HepG2 (cell line): Measurements from ENCODE around the gene PLEKHG4B. TPM values are rescaled to one million over a fixed set of nuclear protein-coding genes. Genes with fewer than 3 reads are reported as not detected.

Experiments
- ATAC-seq: fragments of 200-7000 bp; cut with Tn5 transposase; 3 replicates; pipeline ENCODE4 v1.9.1; 2020; ENCODE audit warnings: mild to moderate bottlenecking, moderate library complexity
- BruUV-seq: library from RNA; stranded (reverse); fragments of 400-500 nt; replicated peaks from 2 replicates; lab custom pipeline; 2021; lab: Mats Ljungman, UMichigan
- CTCF ChIA-PET: fragments of 300-600 bp; formaldehyde crosslinking; extraction: SDS; loops from one replicate; lab custom pipeline; 2021; ENCODE audit warnings: low total read pairs, inconsistent platforms, low intra/inter-chr PET ratio; lab: Yijun Ruan, JAX
- POLR2A ChIA-PET: fragments of 350-600 bp; sonication (Branson Sonifier 250); formaldehyde crosslinking; loops from one replicate; lab custom pipeline; 2020; ENCODE audit warnings: antibody characterized with exemption, inconsistent platforms; lab: Yijun Ruan, JAX
- DNase-seq: peaks from one replicate; pipeline ENCODE4 v3.0.0-alpha.2; 2015; ENCODE audit warnings: low spot score
- FAIRE-seq: peaks from 3 replicates; lab custom pipeline; 2011; peaks lifted over from hg19 to GRCh38; lab: Jason Lieb, UNC
- H2AFZ ChIP-seq: one replicate; pipeline ENCODE4 v1.6.1; 2011; ENCODE audit warnings: low read length, inconsistent platforms
- H3K27ac ChIP-seq: fragments of 300-600 bp; 3 replicates; pipeline ENCODE4 v1.8.0; 2011; ENCODE audit warnings: mixed run types, mild to moderate bottlenecking, mixed read lengths, low read length, inconsistent platforms; ENCODE audit not compliant: insufficient read depth; ENCODE audit errors: extremely low read length
- H3K27me3 ChIP-seq, 2 experiments: fragments of 200-600 bp in 1 of 2; 2 replicates in 1 of 2; 3 replicates in 1 of 2; pipeline versions ENCODE4 v1.6.0 to v1.8.0; 2011; ENCODE audit warnings: low read length in 2 of 2, mild to moderate bottlenecking in 2 of 2, moderate library complexity in 2 of 2, inconsistent platforms in 1 of 2; ENCODE audit not compliant: insufficient read depth in 2 of 2, control insufficient read depth in 1 of 2
- H3K36me3 ChIP-seq, 2 experiments: fragments of 200-600 bp in 1 of 2; replicated peaks in 1 of 2; 2 replicates in 1 of 2; 3 replicates in 1 of 2; pipeline versions ENCODE4 v1.5.1 to v1.8.0; 2011; ENCODE audit warnings: low read length in 2 of 2, inconsistent platforms in 1 of 2; ENCODE audit not compliant: insufficient read depth in 2 of 2, control insufficient read depth in 1 of 2
- H3K4me1 ChIP-seq: 2 replicates; pipeline ENCODE4 v1.5.1; 2012; ENCODE audit warnings: low read length, inconsistent platforms; ENCODE audit not compliant: insufficient read depth
- H3K4me2 ChIP-seq: 2 replicates; pipeline ENCODE4 v1.6.0; 2011; ENCODE audit warnings: low read depth, low read length, inconsistent platforms
- H3K4me3 ChIP-seq, 3 experiments: fragments of 200-600 bp in 1 of 3; sonication (generic), shearing (Covaris generic) in 1 of 3; replicated peaks in 1 of 3; 2 replicates each; pipeline ENCODE4 v1.5.1; 2011 to 2016; ENCODE audit warnings: low read length in 3 of 3, inconsistent platforms in 2 of 3, low read depth in 2 of 3, mild to moderate bottlenecking in 2 of 3, control low read depth in 1 of 3, mixed read lengths in 1 of 3; ENCODE audit not compliant: insufficient read depth in 1 of 3
- H3K79me2 ChIP-seq: one replicate; pipeline ENCODE4 v1.6.1; 2011; ENCODE audit warnings: low read length, inconsistent platforms; ENCODE audit not compliant: insufficient read depth
- H3K9ac ChIP-seq: 2 replicates; pipeline ENCODE4 v1.6.0; 2011; ENCODE audit warnings: mild to moderate bottlenecking, low read depth, low read length, inconsistent platforms; ENCODE audit not compliant: insufficient read depth
- H3K9me3 ChIP-seq: 2 replicates; pipeline ENCODE4 v1.5.1; 2012; ENCODE audit warnings: mild to moderate bottlenecking, low read length
- H4K20me1 ChIP-seq: 2 replicates; pipeline ENCODE4 v1.6.0; 2011; ENCODE audit warnings: inconsistent platforms, mild to moderate bottlenecking, low read length, moderate library complexity; ENCODE audit not compliant: insufficient read depth
- ISL2 ChIP-seq: sonication (generic); formaldehyde crosslinking; IDR thresholded peaks from 2 replicates; pipeline ENCODE4 v1.5.0; 2020; ENCODE audit warnings: missing genetic modification reagents
- PRDM15 ChIP-seq: sonication (generic); formaldehyde crosslinking; IDR thresholded peaks from 2 replicates; pipeline ENCODE4 v1.4.0; 2020; ENCODE audit warnings: missing genetic modification reagents
- SRSF4 ChIP-seq: fragments of 200-400 bp; formaldehyde crosslinking; IDR thresholded peaks from one replicate; pipeline ENCODE4 v1.6.1; 2018; ENCODE audit warnings: mild to moderate bottlenecking, low read depth, low read length, moderate library complexity; ENCODE audit not compliant: poor library complexity, severe bottlenecking
- ZNF598 ChIP-seq: sonication (generic); formaldehyde crosslinking; IDR thresholded peaks from 2 replicates; pipeline ENCODE4 v1.5.1; 2020; ENCODE audit warnings: mild to moderate bottlenecking, missing genetic modification reagents, borderline replicate concordance
- ZNF687 ChIP-seq: sonication (generic); formaldehyde crosslinking; IDR thresholded peaks from 2 replicates; pipeline ENCODE4 v1.5.1; 2020; ENCODE audit warnings: mild to moderate bottlenecking, missing genetic modification reagents, moderate library complexity
- ZNF747 ChIP-seq: sonication (generic); formaldehyde crosslinking; IDR thresholded peaks from 2 replicates; pipeline ENCODE4 v1.8.1; 2023; ENCODE audit warnings: missing genetic modification reagents, mild to moderate bottlenecking, borderline replicate concordance
- ZNF770 ChIP-seq: sonication (generic); formaldehyde crosslinking; IDR thresholded peaks from 2 replicates; pipeline ENCODE4 v1.5.0; 2020; ENCODE audit warnings: mild to moderate bottlenecking, missing genetic modification reagents
- WGBS: methylation state at CpG from one replicate; pipeline ENCODE4 v1.1.6; 2017; ENCODE audit warnings: low lambda C conversion rate; 5-methylcytosine and 5-hydroxymethylcytosine counted together
- in situ Hi-C: cut with HindIII; loops from 2 replicates; pipeline ENCODE4 v1.10.0; 2017; ENCODE audit warnings: low pct_unique_long_range_greater_than_20kb; ENCODE audit not compliant: extremely low pct_ligation_motif_present
- intact Hi-C: fragments of 100-400 bp; cut with micrococcal nuclease; formaldehyde crosslinking; loops from one replicate; pipeline ENCODE4 v1.10.0; 2022; ENCODE audit not compliant: unreplicated experiment
- polyA plus RNA-seq, 8 experiments: library from polyadenylated mRNA; depleted of rRNA in 3 of 8; stranded (reverse) in 7 of 8; unstranded in 1 of 8; fragments of >200 nt; fragmentation: Illumina TruSeq in 4 of 8; extraction: Trizol in 4 of 8; gene quantifications; 2 replicates each; pipeline versions ENCODE4 v1.2.1 to v1.2.3, GENCODE V29; 2011 to 2016; ENCODE audit warnings: low read depth in 4 of 8, missing spikeins in 1 of 8, mixed read lengths in 1 of 8; ENCODE audit not compliant: insufficient read depth in 1 of 8
- total RNA-seq, 5 experiments: library from RNA; depleted of rRNA; stranded (reverse); fragments of >200 nt; fragmentation: Illumina TruSeq; extraction: Trizol; gene quantifications; 2 replicates each; pipeline ENCODE4 v1.2.3, GENCODE V29; 2016; ENCODE audit warnings: low read depth in 1 of 5

PLEKHG4B gene
- total and polyA plus RNA-seq, 2 of the 13 experiments (the other 11 are each of a cell fraction or from before 2014, with no cell fraction given): 0.09 TPM; not detected in 1

GRCh38 chr5:217494-218456, 125.8 kb downstream of the PLEKHG4B start, which contains the start of the genes CCDC127 and SDHA (continued):
- peak; percentile 33; the same call in 1 of the 2 replicates for TF ChIP-seq ZNF770 (CRISPR knock-in tag)
- TF ChIP-seq, all 625 proteins: peak for 98; not testable (repeated sequence) for 527

- Histone ChIP-seq H3K36me3 (peaks cover under 1 to 5% of the 10 kb centered on the region in 2 experiments; a peak in 3 of 5 replicates), H3K9ac (peak overlapping the region; percentile 93), H2AFZ (no peak overlapping the region), H3K79me2 (peaks cover 69% of the 10 kb centered on the region), H3K4me2 (peak overlapping the region; percentile 94), H3K9me3 (no peaks in the 10 kb centered on the region), H4K20me1 (peaks cover 42% of the 10 kb centered on the region), H3K4me3 (peak overlapping the region; percentile 81 to 99 (median 93)), H3K4me1 (peaks cover 31% of the 10 kb centered on the region), H3K27me3 (no peaks in the 10 kb centered on the region), H3K27ac (peak overlapping the region; percentile 81)
- peak; percentile 85 for ATAC-seq
- FAIRE-seq: no peak
- CTCF ChIA-PET: interaction anchor here (0.8 kb wide), 1 partner anchor 30 kb away, joined by 3 read pairs; no protein-coding TSS in a partner anchor
- WGBS: 2% methylated on average over 6 of the region's 73 CpGs
- POLR2A ChIA-PET: interaction anchor here (1.4 to 2.4 kb wide), 2 partner anchors 15 to 52 kb away, joined by 4 to 15 read pairs; partner anchors contain the start of gene PDCD6
- DNase-seq: peak; percentile 24
- in situ Hi-C loops: no loop called here
- BruUV-seq: no TSS peak
- intact Hi-C loops: loop anchor here (2.0 to 10.0 kb wide), 4 partner anchors 30 to 726 kb away; partner anchors contain the start of genes EXOC3 and PDCD6
- no peak for TF ChIP-seq SRSF4
- TF ChIP-seq ZNF598 (CRISPR knock-in tag): peak; percentile 72; the same call in 1 of the 2 replicates
- no peak for TF ChIP-seq ZNF747 (CRISPR knock-in tag)
- no peak for TF ChIP-seq PRDM15 (CRISPR knock-in tag)
- TF ChIP-seq ZNF687 (CRISPR knock-in tag): peak; percentile 63
- TF ChIP-seq ISL2 (CRISPR knock-in tag): no peak
Measured at GRCh38 chr5:218457-219291, 126.7 kb downstream of the PLEKHG4B start.
